DND-41 (cell line): Measurements from ENCODE around the gene STAG3.

Source experiments
- ATAC-seq: fragments of 200-7000 bp; cut with Tn5 transposase; 3 replicates; pipeline ENCODE4 v1.9.1; 2021; ENCODE audit warnings: low read depth; ENCODE audit not compliant: insufficient read depth
- DNase-seq: peaks from one replicate; pipeline ENCODE4 v3.0.0-alpha.2; 2020
- H2AFZ ChIP-seq: 2 replicates; pipeline ENCODE4 v1.6.0; 2012; ENCODE audit warnings: low read depth, low read length
- H3K27ac ChIP-seq: 2 replicates; pipeline ENCODE4 v1.5.1; 2012; ENCODE audit warnings: low read length, inconsistent platforms
- H3K27me3 ChIP-seq: fragments of 200-600 bp; sonication (generic); 2 replicates; pipeline ENCODE4 v1.6.0; 2012; ENCODE audit warnings: low read length, mild to moderate bottlenecking, inconsistent platforms; ENCODE audit not compliant: insufficient read depth, poor library complexity
- H3K36me3 ChIP-seq: 2 replicates; pipeline ENCODE4 v1.5.1; 2012; ENCODE audit warnings: low read length, inconsistent platforms; ENCODE audit not compliant: insufficient read depth
- H3K4me1 ChIP-seq: 2 replicates; pipeline ENCODE4 v1.5.1; 2012; ENCODE audit warnings: mild to moderate bottlenecking, low read length; ENCODE audit not compliant: insufficient read depth
- H3K4me2 ChIP-seq: 2 replicates; pipeline ENCODE4 v1.6.0; 2012; ENCODE audit warnings: mild to moderate bottlenecking, moderate library complexity, low read length, inconsistent platforms; ENCODE audit not compliant: insufficient read depth
- H3K4me3 ChIP-seq, 2 experiments: fragments of 200-600 bp in 1 of 2; shearing (Covaris generic) in 1 of 2; 2 replicates each; pipeline ENCODE4 v1.5.1; 2012 to 2016; ENCODE audit warnings: inconsistent platforms in 2 of 2, low read length in 2 of 2, mild to moderate bottlenecking in 2 of 2, low read depth in 1 of 2, moderate library complexity in 1 of 2
- H3K79me2 ChIP-seq: 2 replicates; pipeline ENCODE4 v1.6.0; 2012; ENCODE audit warnings: low read length, inconsistent platforms; ENCODE audit not compliant: insufficient read depth
- H3K9ac ChIP-seq: 2 replicates; pipeline ENCODE4 v1.6.0; 2012; ENCODE audit warnings: low read depth, mild to moderate bottlenecking, inconsistent platforms, low read length, moderate library complexity
- H3K9me3 ChIP-seq: 2 replicates; pipeline ENCODE4 v1.5.1; 2012; ENCODE audit warnings: low read length, moderate library complexity, mild to moderate bottlenecking, inconsistent platforms; ENCODE audit not compliant: insufficient read depth, severe bottlenecking
- H4K20me1 ChIP-seq: 2 replicates; pipeline ENCODE4 v1.6.0; 2012; ENCODE audit warnings: low read length; ENCODE audit not compliant: insufficient read depth
- CTCF ChIP-seq: IDR thresholded peaks from 2 replicates; pipeline ENCODE4 v1.5.1; 2012; ENCODE audit warnings: borderline replicate concordance, low read length, moderate library complexity, mild to moderate bottlenecking; ENCODE audit not compliant: poor library complexity, severe bottlenecking; ENCODE audit errors: extremely low read depth
- EZH2 ChIP-seq: IDR thresholded peaks from 3 replicates; pipeline ENCODE4 v1.6.1; 2012; ENCODE audit warnings: borderline replicate concordance, low read depth, mild to moderate bottlenecking, moderate library complexity, low read length, inconsistent platforms; ENCODE audit not compliant: severe bottlenecking

Gene STAG3

GRCh38 chr7:100167912-100168323 lies 9.8 kb upstream of the STAG3 start:
- H2AFZ ChIP-seq: peak overlapping the region; percentile 66
- peak; percentile 46 for ATAC-seq
- no peak for DNase-seq

GRCh38 chr7:100169147-100169850 lies 8.4 kb upstream of the STAG3 start:
- Histone ChIP-seq H4K20me1 (no peaks in the 10 kb centered on the region), H3K4me1 (peaks cover 26% of the 10 kb centered on the region)
- no peak for DNase-seq

More at GRCh38 chr7:100167912-100168323, 9.8 kb upstream of the STAG3 start:
- peaks cover 7% of the 10 kb centered on the region for H3K27me3 ChIP-seq
- H3K4me1 ChIP-seq: peaks cover 26% of the 10 kb centered on the region
- H4K20me1 ChIP-seq: no peaks in the 10 kb centered on the region
- peak overlapping the region; percentile 82 for H3K4me2 ChIP-seq
- H3K9ac ChIP-seq: peak overlapping the region; percentile 52
- H3K79me2 ChIP-seq: no peaks in the 10 kb centered on the region
- peak overlapping the region; percentile 38; the same call in 1 of the 2 replicates for H3K27ac ChIP-seq
- H3K4me3 ChIP-seq: peak overlapping the region; percentile 6 to 56; a peak in 2 of 4 replicates
- no peaks in the 10 kb centered on the region for H3K36me3 ChIP-seq
- TF ChIP-seq EZH2: no peak
- no peak for TF ChIP-seq CTCF
- no peaks in the 10 kb centered on the region for H3K9me3 ChIP-seq

GRCh38 chr7:100170101-100170897 lies 7.4 kb upstream of the STAG3 start:
- H3K27ac ChIP-seq: no peak overlapping the region
- DNase-seq: no peak
- peaks cover 16% of the 10 kb centered on the region for H3K36me3 ChIP-seq
- peaks cover 7% of the 10 kb centered on the region for H3K27me3 ChIP-seq
- H3K9me3 ChIP-seq: no peaks in the 10 kb centered on the region
- H3K4me3 ChIP-seq: no peak overlapping the region
- H3K79me2 ChIP-seq: no peaks in the 10 kb centered on the region
- TF ChIP-seq CTCF (no peak), EZH2 (no peak)
- no peak overlapping the region for H3K4me2 ChIP-seq
- H2AFZ ChIP-seq: no peak overlapping the region
- H4K20me1 ChIP-seq: no peaks in the 10 kb centered on the region
- H3K4me1 ChIP-seq: peaks cover 29% of the 10 kb centered on the region
- ATAC-seq: no peak
- H3K9ac ChIP-seq: no peak overlapping the region

More at GRCh38 chr7:100169147-100169850, 8.4 kb upstream of the STAG3 start:
- Histone ChIP-seq H2AFZ (no peak overlapping the region), H3K9me3 (no peaks in the 10 kb centered on the region), H3K4me3 (no peak overlapping the region), H3K79me2 (no peaks in the 10 kb centered on the region), H3K27ac (0 out of 2 replicates have a peak overlapping the region, but pooled peaks have one; percentile 4), H3K36me3 (peaks cover 6% of the 10 kb centered on the region; the same call in 1 of the 2 replicates), H3K9ac (peak overlapping the region; percentile 52; the same call in 1 of the 2 replicates), H3K4me2 (no peak overlapping the region), H3K27me3 (peaks cover 7% of the 10 kb centered on the region)
- TF ChIP-seq EZH2: no peak
- TF ChIP-seq CTCF: no peak
- no peak for ATAC-seq
